HL-60 (cell line): Measurements from ENCODE around the gene PRG2.

Experiments used
- CTCF ChIP-seq: IDR thresholded peaks from one replicate; pipeline ENCODE4 v1.5.1; 2011; ENCODE audit warnings: low read length, control low read depth, inconsistent platforms; ENCODE audit not compliant: insufficient read depth
- POLR2AphosphoS5 ChIP-seq: IDR thresholded peaks from 2 replicates; pipeline ENCODE4 v1.6.1; 2012; ENCODE audit warnings: low read depth
- REST ChIP-seq: IDR thresholded peaks from 2 replicates; pipeline ENCODE4 v1.6.1; 2012; ENCODE audit warnings: low read depth; ENCODE audit not compliant: insufficient replicate concordance

GRCh38 chr11:57436031-57436430, 45.6 kb upstream of the PRG2 start:
- TF ChIP-seq CTCF: no peak
- no peak for TF ChIP-seq POLR2AphosphoS5
- no peak for TF ChIP-seq REST
